Measurements from ENCODE around the gene MAP2.

MAP2 gene

DNA sequence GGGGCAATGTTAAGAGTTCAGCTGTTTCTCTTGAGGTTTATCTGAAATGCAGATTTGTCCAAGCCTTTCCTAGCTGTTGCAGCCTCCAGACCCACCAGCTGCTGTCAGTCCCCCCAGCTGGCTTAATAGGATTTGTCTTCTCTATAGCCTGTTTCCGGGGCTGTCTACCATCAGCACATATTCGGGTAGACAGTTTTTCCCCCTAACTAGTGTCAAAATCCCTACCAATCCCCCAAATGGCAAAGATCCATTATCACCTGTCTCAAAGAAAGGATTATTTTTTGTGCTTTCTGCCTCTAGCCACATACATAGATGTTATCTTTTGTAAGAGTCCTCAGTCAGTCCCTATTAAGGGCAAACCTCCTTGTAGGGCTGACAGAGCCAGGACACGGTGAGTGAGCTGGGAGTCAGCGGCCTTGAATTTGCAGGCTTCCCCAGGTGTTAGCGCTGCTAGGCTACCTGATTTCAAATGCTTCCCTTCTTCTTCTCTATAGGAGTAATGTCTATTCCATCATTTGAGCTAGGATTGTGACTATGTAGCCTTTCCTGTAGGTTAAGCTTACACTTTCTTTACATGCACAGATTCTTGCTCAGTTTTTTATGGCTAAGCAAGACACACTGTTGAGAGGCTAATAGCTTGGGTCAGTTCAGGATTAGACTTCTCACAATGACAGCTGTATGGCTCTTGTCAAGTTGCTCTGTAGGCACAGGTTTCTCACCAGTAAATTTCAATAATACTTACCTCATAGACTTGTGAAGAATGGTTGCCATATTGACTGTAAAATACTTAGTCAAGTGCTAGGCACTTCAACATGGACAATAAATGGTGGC lies 176.7 kb downstream of the MAP2 start:
- no peak for DNase-seq

DNA sequence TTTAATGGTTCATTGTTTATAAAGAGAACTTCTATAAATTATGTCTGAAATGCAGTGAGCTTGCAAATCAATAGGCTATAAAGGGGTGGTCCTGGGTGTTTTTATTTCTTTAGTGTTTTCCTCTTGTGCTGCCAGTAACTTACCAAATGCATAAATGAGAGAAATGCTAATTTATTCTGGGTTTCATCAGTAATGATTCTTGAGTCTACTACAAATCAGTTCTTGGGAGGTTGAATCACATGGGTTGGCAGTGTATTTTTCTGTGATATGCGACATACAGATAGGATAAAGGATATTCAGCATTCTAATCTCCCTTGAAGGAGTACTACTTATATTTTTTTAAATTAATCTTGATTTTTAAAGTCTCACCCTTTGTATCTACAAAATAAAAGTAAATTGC lies 177.7 kb downstream of the MAP2 start:
- DNase-seq, result no peak

DNA sequence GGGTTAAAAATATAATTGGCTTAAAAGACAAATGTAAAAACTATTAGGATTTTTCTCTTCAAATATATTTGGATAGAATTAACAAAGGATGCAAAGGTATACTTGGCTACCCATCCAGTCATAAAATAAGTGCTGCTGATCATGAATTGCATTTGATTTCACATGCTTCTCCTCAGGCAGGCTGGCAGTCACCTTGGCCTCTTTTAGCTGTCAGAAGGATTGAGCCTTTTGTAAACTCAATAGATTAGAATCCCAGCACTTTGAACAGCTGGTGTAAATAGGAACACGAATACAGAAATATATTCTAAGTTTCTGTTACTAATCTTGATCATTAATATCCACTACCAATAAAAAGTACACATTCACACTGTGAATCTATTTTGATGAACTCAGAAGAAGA lies 178.4 kb downstream of the MAP2 start:
- no peak for DNase-seq

DNA sequence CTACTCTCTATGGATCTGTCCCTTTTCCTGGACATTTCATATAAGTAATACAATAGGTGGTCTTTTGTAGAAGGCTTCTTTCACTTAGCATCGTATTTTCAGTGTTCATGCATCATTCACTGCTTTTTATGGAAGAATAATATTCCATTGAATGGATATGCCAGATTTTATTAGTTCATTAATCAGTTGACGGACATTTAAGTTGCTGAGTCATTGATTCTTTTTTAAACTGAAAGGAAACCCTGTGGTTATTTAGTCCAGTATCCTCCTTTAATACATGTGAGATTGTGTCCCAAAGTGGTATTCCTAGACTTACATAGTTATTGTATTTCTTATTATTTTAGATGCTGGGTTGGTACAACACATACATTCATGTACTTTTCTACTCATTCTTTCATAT lies 185.7 kb downstream of the MAP2 start:
- no peak for DNase-seq

DNA sequence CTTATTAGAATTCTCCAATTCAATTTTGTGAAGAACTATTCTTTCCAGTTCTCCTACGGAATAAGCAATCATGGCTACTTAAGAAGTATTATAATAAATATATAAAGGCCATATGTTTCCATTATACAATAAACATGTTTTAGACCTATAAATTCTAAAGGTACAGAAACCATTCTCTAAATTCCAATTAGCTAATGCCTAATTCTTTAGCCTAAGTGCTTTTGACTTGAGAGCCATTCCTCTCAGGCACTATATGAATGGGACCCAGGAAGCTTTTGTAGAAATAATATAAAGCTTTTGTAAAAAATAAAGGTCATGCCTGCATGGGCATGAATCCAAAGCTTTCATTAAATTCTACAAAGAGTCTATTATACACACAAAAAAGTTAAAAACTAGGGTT lies 186.8 kb downstream of the MAP2 start:
- DNase-seq, result no peak

DNA sequence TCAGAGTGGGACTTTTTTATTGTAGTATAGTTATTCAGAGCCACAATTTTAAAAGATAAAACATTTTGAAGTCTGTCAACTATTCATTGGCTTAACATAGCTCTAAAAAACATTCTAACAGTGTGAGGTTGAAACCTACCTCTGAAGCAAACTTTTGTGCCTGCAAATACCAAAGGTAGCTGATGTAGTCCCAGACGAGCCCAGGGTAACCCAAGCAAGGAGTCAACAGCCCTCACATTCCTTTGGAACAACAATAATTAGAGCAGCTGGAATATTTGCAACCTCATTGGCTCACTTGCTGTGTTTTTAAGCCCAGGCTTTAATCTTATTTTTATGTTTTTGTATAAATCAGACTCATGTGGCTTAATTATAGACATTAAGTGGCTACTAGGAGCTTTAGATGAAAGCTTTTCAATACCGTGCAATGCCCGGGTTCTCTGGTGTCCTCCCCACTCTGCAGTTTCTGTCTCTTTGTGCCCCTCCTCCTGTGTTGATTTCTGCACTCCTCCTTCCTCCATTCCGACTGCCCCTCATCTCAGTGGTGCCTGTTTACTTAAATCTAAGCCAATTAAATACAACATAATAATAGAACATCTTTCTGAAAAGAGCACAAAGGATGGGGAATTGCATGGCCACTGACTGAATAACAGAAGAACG lies 189.9 kb downstream of the MAP2 start:
- no peak for DNase-seq

DNA sequence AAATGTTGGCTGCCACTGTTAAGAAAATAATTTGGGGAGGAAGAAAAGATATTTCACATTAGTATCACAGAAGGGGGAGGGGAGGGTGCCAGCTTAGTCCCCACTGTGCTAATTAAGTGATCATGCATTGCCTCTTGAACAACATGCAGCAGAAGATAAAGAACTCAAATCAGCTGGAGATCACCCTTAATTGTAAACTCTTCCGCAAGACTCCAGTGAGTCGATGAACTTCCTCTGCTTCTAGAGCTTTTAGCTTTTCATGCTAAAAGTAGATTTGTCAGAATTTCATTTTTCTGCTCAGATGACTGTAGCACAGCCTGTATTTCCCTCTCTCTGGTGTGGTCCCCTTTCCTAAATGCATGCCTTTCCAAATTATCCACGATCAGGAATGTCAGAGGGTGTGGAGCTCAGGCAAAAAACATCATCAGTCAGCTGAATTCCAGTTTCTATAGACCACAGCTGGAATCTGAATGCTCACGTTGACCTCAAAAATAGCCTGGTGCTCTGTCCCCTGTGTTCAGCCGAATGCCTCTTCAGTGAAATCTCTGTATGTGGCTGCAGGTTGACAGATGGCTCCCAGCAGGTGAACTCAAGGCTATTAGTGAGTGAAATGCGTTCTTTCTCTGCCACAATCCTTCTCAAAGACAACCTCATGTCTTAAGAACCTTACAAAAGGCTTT lies 191.0 kb downstream of the MAP2 start:
- no peak for DNase-seq

DNA sequence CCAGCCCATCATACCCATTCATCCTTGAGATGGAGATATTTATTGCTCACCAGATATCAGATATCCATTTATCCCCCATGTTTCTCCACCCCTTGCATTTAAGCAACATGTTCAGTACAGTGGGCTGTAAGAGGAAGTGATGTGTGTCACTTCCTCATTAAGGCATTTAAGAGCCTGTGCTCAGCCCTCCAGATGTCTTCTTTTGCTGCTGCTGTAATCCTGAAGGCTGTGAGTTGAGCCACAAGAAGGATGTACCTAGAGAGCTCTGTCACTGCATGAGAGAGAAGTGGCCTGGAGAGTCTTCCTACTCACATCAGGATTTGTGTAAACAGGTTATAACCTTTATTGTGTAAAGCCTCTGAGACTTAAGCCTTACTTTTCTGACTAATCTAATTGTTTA lies 195.9 kb downstream of the MAP2 start:
- DNase-seq, result no peak

DNA sequence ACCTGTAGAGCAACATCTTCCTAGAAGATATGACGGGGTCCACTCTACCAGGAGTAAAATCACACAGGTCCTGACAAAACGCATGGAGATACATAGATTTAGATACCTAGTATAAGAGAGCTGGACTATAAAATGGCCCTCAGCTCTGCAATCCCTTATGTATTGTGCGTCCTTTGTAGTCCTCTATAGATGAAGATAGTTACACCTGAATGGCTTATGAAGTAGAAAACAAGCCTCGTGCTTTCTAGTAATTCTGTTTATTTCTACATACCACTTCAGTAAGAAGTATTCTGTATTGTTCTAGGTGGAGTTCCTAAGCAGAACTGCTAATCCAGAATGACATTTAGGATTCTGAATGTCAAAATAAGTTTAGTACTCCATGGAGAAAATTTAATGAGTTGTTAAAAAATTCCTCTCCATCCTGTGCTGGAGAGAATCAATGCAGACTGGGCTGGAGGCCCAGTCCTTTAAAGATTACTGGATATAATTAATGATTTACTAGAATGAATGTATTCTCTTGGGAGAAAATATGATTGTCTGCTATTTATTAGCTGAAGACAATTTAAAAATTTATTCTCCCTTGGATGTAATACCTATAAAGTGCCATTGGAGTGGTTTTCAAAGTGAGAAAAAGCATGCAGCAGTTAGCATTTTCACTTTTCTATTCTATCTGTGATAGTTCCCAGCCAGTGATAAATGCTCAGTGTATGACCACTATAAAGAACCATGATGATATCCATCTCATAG lies 200.5 kb downstream of the MAP2 start:
- no peak for DNase-seq

DNA sequence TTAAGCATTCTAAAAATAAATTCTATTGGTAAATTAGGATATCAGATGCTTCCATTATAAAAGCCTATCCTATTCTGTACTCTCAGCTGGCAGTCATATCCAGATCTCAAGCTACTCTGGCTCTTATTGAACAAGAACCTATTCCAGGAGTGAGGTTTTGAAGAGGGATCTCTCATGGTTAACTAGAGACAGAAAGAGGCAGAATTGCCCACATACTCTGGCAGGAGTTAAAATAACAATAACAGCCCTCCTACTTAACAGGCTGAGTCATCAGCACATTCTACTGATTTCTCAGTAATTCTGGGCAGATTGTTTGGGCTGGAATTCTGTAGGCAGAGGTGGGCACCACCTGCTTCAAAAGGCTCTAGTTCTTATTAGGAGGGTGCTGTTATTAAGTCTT lies 205.8 kb downstream of the MAP2 start:
- DNase-seq, result no peak

DNA sequence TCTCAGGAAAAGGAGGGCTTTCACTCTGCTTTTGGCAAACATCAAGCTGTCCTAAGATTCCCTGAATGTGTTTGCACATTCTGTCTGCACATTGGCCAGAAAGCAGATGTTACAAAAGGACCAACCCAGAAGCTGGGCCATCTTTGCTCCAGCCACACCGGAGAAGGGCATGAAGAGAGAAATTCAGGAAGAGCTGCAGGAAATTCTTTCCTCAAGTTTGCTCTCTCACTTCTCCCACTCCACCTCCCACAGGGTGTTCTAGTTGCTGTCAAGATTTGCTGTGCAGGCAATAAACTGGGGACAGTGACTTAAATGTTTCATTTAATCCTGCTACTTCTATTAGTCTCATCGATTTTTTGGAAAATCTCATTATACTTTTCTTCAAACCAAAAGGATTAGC lies 210.1 kb downstream of the MAP2 start:
- DNase-seq, result no peak

DNA sequence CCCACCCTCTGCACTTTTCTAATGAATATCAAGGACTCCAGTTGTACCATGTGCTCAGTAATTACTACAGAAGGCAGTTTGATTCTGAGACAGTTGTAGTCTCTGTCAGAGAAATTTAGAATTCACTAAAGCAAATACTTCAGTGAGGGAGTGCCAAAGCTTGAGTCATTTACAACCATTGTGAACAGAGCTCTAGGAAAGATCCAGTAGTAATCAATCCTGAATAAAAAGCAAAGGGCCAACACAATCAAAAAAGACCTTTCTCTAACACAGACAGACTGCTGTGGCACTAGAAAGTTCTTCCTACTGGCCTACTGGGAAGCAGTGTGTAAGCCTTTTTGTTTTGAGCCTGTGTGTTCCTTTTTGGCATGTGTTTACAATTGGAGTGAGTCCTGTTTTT lies 212.2 kb downstream of the MAP2 start:
- DNase-seq, result no peak

DNA sequence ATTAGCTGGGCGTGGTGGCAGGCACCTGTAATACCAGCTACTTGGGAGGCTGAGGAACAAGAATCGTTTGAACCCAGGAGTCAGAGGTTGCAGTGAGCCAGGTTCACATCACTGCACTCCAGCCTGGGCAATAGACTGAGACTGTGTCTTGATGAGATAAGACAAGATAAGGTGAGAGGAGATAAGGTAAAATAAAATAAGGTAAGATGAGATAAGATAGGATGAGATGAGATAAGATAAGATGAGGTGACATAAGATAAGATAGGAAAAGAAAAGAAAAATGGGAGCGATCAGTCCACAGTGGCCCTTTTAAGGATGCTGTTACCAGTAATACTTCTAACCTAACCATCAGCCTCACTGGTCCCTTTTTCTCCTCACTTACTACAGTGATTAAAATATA lies 213.4 kb downstream of the MAP2 start:
- no peak for DNase-seq

DNA sequence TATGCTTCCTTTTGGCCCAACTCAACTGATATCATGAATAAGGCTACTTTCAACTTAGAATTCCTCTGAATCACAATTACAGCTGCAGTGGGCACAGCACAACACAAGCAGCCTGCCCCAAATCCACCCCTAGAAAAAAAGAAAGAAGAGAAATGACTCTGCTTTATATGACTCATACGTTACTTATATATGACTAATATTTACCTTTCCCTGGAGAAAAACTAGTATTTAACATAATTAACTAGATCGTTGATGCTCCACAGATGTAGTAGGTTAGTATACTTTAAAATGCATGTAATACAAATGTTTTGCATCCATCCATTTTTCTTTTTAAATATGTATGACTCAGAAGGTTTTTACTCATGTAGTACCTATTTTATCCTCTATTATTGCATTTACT lies 214.5 kb downstream of the MAP2 start:
- DNase-seq, result peak; percentile 36

DNA sequence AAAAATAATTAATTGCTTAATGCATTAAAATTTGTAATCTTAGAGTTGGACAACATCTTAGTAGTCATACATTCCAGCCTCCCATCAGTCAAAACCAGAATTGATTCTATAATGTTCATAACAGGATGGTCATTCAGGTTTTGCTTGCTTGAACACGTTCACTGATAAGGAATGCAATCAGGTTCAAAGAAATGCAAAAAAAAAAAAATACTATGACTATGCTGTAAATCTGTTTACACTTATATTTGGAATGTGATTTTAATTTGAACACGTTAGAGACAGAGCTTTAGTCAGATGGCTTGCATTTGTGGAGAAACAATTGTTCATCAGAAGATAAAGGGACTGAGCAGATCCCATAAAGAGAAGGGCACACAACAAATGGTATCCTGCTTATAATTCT lies 216.5 kb downstream of the MAP2 start:
- DNase-seq, result no peak

DNA sequence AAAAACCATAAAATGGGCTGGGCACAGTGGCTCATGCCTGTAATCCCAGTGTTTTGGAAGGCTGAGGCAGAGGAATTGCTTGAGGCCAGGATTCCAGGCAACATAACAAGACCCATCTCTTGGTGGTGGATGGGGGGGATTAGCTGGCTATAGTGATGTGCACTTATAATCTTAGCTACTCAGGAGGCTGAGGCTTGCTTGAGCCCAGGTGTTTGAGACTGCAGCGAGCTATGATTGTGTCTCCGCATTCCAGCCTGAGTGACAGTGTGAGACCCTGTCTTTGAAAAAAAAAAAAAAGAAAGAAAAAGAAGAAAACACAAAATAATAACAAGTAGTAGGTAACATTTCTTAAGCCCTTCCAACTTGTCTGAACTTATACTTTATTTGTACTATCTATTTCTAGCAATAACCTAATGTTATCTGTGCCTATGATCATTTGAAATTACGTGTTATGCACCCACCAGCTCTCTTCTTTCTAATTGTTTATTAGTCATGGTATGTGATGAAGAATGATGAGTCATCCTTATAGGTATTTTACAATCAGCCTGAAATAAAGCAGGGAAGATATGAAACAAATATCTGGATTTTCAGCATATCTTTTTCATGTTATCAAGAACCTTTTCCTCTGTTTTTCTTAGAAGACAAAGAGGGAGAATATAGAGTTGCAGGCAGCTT lies 218.4 kb downstream of the MAP2 start:
- no peak for DNase-seq

DNA sequence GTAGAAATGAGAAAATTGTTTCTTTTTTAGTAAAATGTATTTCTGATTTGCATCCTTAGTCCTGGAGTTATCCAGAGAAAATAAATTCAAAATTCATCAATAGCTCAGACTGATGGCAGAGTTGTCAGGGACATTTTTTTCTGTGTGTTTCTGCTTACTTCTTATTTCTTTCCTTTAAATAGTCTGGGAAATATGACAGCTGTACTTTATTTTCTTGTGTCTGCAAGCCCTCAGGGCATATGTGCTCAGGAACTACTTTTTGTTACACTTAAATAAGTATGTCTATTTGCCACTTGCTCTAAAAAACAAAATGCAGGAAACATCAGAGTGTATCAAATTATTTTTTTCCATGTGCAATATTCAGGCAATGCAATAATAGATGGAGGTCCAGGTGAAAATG lies 221.0 kb downstream of the MAP2 start:
- no peak for DNase-seq

DNA sequence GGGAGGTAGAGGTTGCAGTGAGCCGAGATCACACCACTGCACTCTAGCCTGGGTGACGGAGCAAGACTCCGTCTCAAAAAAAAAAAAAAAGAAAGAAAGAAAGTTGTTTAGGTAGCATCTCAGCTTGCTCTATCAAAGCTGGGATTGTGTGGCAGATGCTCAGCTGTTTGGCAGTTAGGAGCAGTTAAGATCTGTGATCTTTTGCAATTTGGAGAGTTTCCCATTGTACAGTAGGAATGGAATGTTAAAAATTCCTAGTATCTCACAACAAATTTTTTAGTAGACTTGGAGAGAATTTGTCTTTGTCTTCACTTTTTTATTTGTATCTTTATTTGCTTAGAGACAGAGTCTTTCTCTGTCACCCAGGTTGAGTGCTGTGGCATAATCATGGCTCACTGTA lies 224.9 kb downstream of the MAP2 start:
- no peak for DNase-seq

DNA sequence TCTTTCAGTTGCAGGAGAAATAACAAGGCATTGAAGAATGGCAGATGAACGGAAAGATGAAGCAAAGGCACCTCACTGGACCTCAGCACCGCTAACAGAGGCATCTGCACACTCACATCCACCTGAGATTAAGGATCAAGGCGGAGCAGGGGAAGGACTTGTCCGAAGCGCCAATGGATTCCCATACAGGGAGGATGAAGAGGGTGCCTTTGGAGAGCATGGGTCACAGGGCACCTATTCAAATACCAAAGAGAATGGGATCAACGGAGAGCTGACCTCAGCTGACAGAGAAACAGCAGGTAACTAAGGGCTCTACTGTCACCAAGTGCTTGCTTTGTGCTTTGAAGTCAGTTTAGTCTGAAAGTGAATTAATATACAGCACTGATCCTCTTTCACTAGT lies 229.3 kb downstream of the MAP2 start:
- no peak for DNase-seq

DNA sequence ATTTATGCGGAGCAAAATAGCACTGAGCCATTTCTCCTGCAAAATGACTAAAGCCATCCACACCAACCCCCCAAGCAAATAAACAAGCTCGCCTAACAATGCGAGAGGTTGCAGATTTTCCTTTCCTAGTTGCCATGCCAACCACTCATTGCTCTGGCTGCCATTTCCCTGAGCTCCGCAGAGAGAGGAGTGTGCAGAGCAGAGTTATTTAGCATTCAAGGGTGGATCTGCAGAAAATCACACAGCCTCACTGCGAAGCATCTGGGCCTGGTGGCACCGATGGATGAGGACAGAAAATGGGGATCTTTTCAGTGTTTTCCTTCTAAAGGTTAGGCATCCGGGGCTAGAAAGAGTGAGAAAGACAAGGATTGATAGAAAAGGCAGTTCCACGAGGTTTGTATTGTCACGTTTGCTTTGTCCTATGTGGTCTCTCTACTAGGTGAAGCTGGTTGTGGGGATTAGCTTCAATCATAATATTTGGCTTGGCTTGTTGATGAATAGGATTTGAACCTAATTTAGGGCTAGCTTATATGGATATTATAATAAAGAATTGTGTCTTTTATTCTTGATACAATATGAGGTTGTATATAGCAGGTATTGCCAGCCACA lies 237.5 kb downstream of the MAP2 start:
- DNase-seq, result no peak

DNA sequence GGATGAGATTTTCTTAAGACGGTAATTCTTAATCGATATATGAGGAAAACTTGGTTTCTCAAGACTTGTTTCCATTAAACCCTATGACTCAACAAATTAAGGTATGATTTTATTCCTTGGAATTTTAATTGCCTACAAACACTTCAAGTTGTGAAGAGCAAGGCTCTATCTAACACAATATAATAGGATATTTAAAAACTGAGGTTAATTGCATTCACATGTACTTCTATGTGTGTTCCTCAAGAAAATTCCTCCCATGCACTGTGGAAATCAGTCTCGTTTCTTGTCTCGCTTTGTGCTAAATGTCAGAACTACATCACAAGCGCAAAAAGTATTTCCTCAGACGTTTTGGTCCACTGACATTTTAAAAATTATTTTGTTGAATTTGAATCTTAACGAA lies 238.2 kb downstream of the MAP2 start:
- no peak for DNase-seq

DNA sequence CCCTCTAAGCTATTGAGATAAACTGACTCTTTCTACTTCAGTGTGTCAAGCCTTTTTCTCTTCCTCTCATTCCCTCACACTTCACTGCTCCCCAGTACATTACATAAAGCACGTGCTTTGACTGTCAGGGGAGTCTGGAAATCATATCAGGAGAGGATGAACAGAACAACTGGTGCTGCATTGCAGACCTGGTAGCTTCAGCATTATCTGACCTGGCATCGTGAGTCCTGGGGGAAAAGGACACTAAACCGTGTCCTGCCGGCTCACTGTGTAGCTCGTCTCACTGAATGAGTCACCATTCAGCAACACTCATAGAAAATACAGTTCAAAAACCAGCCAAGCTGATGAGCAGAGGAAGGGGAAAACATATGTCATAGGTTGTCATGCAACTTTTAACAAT lies 239.3 kb downstream of the MAP2 start:
- no peak for DNase-seq

DNA sequence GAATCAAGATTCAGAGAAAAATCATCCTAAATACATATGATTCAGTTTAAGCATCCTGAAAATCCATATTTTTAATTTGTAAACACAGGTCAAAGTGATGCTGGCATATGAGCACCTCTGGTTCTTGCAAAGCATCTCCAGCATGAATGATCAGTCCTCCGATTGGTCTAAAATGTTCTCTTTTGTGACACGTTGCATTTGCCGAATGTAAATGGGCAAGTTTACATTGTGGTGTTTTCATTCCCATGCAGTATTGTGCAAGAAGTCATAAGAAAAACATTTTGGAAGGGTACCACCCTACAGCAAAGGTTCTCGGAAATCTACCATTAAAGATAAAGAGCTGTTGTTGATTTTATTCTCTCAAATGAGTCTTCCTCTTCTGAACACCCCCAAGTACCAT lies 239.8 kb downstream of the MAP2 start:
- DNase-seq, result no peak
